ENCODE data around the gene FETUB. TPM values are rescaled to one million over a fixed set of nuclear protein-coding genes. Genes with fewer than 3 reads are reported as not detected.

The FETUB gene, protein sequence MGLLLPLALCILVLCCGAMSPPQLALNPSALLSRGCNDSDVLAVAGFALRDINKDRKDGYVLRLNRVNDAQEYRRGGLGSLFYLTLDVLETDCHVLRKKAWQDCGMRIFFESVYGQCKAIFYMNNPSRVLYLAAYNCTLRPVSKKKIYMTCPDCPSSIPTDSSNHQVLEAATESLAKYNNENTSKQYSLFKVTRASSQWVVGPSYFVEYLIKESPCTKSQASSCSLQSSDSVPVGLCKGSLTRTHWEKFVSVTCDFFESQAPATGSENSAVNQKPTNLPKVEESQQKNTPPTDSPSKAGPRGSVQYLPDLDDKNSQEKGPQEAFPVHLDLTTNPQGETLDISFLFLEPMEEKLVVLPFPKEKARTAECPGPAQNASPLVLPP
- total RNA-seq (ENCODE audit: unreplicated experiment) = not detected
- long read RNA-seq = 0 reads

DNA sequence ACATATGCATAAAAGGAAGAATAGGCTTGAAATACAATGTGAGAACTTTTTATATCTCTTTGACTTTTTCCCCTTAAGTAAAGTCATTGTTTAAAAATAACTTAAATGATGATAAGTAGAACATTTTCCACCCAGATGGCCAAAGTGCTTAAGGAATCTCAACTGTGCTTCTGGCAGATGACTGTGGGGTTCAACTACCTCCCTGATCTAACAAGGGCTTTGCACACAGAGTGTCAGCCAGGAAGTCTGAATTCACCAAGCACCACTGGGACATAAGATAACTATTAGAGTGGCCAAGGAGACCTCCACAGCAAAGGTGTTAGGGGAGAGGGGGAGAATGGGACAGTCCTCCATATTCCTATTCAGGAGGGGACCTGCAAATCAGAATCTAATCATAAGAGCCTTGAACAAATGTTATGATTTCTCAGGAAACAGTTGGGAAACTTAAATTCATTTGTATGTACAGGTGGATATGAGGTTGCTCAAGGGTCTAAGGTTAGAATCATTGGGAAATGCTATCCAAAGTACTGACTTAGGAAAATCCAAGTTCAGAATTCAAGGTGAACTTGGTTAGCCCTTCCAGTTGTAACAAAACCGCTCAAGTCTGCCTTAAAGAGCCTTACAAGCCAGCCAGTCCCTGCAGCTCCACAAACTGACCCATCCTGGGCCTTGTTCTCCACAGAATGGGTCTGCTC, at the start of gene FETUB:
FETUB (plus strand) TSS at position 622 of the 695 bp plus-strand sequence; CDS start at position 684, 62 bp downstream.
- Mint-ChIP-seq H3K27ac (ENCODE audit: unreplicated experiment) (no peak within 1 kb of the TSS), H3K27me3 (ENCODE audit: unreplicated experiment) (peaks cover 1% of the 10 kb centered on the region), H3K9me3 (ENCODE audit: unreplicated experiment) (peaks cover 2% of the 10 kb centered on the region), H3K36me3 (ENCODE audit: unreplicated experiment) (no peaks in the 10 kb centered on the region), H3K4me3 (ENCODE audit: unreplicated experiment) (peak within 1 kb of the TSS; percentile 9), H3K4me1 (ENCODE audit: low read depth, unreplicated experiment) (peaks cover 7% of the 10 kb centered on the region)
- DNase-seq = no peak
- TF ChIP-seq, protein P1, sequence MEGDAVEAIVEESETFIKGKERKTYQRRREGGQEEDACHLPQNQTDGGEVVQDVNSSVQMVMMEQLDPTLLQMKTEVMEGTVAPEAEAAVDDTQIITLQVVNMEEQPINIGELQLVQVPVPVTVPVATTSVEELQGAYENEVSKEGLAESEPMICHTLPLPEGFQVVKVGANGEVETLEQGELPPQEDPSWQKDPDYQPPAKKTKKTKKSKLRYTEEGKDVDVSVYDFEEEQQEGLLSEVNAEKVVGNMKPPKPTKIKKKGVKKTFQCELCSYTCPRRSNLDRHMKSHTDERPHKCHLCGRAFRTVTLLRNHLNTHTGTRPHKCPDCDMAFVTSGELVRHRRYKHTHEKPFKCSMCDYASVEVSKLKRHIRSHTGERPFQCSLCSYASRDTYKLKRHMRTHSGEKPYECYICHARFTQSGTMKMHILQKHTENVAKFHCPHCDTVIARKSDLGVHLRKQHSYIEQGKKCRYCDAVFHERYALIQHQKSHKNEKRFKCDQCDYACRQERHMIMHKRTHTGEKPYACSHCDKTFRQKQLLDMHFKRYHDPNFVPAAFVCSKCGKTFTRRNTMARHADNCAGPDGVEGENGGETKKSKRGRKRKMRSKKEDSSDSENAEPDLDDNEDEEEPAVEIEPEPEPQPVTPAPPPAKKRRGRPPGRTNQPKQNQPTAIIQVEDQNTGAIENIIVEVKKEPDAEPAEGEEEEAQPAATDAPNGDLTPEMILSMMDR (IDR thresholded peaks at IDR 0.05; ENCODE audit: partially characterized antibody, unreplicated experiment) = no peak

DNA sequence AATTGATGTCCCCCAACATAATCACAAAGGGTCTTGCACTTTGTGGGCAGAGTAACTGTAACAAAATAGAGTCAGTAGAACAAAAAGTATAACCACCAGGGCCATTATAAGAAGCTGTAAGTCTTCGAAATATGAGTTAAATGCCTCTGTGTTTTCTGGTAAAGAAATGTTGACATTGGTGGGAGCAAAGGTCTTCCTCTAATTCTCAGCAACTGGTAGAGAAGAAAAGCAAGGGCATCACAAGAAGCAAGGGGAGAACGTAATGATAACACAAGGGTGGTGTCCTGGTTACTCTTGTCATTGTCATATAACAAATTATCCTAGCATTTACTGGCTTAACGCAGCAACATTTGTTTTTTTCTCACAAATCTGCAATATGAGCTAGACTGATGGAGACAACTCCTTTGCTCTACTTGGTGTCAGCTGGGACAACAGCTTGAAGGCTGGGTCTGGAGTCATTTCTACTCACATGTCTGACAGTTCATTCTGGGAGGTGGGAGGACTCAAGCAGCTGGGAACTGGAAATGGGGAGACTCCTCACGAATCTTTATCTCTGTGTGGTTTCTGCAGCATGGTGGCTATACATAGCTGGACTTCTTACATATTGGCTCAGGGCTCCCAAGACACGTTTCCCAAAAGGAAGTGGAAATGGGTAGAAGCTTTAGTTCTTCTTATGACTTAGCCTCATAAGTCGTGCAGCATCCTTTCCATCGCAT, 49.5 kb upstream of the FETUB start:
- no peaks in the 10 kb centered on the region for H3K36me3 Mint-ChIP-seq (ENCODE audit: unreplicated experiment)
- no peak overlapping the region for H3K4me3 Mint-ChIP-seq (ENCODE audit: unreplicated experiment)
- H3K27ac Mint-ChIP-seq (ENCODE audit: unreplicated experiment) = no peak overlapping the region
- TF ChIP-seq, protein P1 (IDR thresholded peaks at IDR 0.05; ENCODE audit: partially characterized antibody, unreplicated experiment) = no peak
- no peaks in the 10 kb centered on the region for H3K9me3 Mint-ChIP-seq (ENCODE audit: unreplicated experiment)
- no peak for DNase-seq
- no peaks in the 10 kb centered on the region for H3K4me1 Mint-ChIP-seq (ENCODE audit: low read depth, unreplicated experiment)
- no peaks in the 10 kb centered on the region for H3K27me3 Mint-ChIP-seq (ENCODE audit: unreplicated experiment)

DNA sequence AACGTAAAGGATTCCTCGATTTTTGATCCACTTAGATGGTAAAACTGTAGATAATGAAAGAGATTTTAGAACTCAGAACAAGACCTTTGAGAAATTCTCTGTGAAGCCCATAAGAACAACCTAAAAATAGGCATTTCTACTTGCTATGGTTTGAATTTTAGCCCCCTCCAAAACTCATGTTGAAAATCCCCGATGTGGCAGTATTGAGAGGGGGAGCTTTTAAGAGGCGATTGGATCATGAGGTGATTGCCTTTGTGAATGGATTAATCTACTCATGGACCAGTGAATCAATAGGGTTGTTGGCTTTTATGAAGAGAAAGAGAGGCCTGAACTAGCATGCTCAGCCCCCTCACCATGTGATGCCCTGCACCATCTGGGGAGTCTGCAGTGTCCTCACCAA, 47.5 kb upstream of the FETUB start:
- H3K27ac Mint-ChIP-seq (ENCODE audit: unreplicated experiment) = no peak overlapping the region
- TF ChIP-seq, protein P1 (IDR thresholded peaks at IDR 0.05; ENCODE audit: partially characterized antibody, unreplicated experiment) = no peak
- H3K9me3 Mint-ChIP-seq (ENCODE audit: unreplicated experiment) = no peaks in the 10 kb centered on the region
- no peaks in the 10 kb centered on the region for H3K36me3 Mint-ChIP-seq (ENCODE audit: unreplicated experiment)
- no peak for DNase-seq
- H3K4me1 Mint-ChIP-seq (ENCODE audit: low read depth, unreplicated experiment) = no peaks in the 10 kb centered on the region
- H3K4me3 Mint-ChIP-seq (ENCODE audit: unreplicated experiment) = no peak overlapping the region
- no peaks in the 10 kb centered on the region for H3K27me3 Mint-ChIP-seq (ENCODE audit: unreplicated experiment)

DNA sequence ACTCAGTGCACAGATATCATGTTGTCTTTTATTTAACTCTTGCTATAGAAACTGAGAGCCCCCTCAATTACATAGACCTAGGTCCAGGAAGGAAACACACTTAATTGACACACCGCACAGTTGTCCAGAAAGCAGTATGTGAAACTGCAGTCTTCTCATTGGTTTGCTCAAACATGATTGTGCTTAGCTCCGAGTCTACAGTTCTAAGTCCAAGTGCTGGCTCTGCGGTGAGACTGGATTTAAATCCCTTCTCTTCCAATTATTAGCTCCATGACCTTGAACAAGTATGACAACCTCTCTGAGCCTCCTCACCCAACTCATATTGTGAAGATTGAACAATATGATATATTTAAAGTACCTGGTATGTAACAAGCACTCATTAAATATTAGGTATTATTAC, 46.3 kb upstream of the FETUB start:
- TF ChIP-seq, protein P1 (IDR thresholded peaks at IDR 0.05; ENCODE audit: partially characterized antibody, unreplicated experiment) = no peak
- H3K9me3 Mint-ChIP-seq (ENCODE audit: unreplicated experiment) = no peaks in the 10 kb centered on the region
- H3K4me1 Mint-ChIP-seq (ENCODE audit: low read depth, unreplicated experiment) = no peaks in the 10 kb centered on the region
- H3K27me3 Mint-ChIP-seq (ENCODE audit: unreplicated experiment) = peaks cover 3% of the 10 kb centered on the region
- H3K36me3 Mint-ChIP-seq (ENCODE audit: unreplicated experiment) = no peaks in the 10 kb centered on the region
- no peak overlapping the region for H3K4me3 Mint-ChIP-seq (ENCODE audit: unreplicated experiment)
- no peak for DNase-seq
- no peak overlapping the region for H3K27ac Mint-ChIP-seq (ENCODE audit: unreplicated experiment)
